ENCODE measurements around the gene PODXL2. TPM values are rescaled to one million over a fixed set of nuclear protein-coding genes. Genes with fewer than 3 reads are reported as not detected.

The PODXL2 gene
- total and polyA plus RNA-seq, 2 experiments from 2014 or later = 18.4 to 57.6 TPM

- Mint-ChIP-seq H3K9me3 (no peaks in the 10 kb centered on the region), H3K4me3 (no peak overlapping the region), H3K4me1 (peaks cover 28% of the 10 kb centered on the region), H3K27ac (no peak overlapping the region), H3K36me3 (ENCODE audit: low read depth) (no peaks in the 10 kb centered on the region), H3K27me3 (ENCODE audit: insufficient read depth, low read depth, poor library complexity) (peaks cover 15% of the 10 kb centered on the region)
- no peak for ATAC-seq
- Histone ChIP-seq H3K27me3 (ENCODE audit: insufficient read depth) (no peaks in the 10 kb centered on the region), H2AFZ (no peak overlapping the region), H3K36me3 (ENCODE audit: insufficient read depth) (no peaks in the 10 kb centered on the region), H3F3A (replicated peaks; ENCODE audit: low read depth) (no peaks in the 10 kb centered on the region), H3K9me2 (ENCODE audit: insufficient read depth) (no peaks in the 10 kb centered on the region), H3K27ac (ENCODE audit: low read depth) (no peak overlapping the region), H3K79me2 (replicated peaks; ENCODE audit: insufficient read depth) (no peaks in the 10 kb centered on the region), H3K4me3 (no peak overlapping the region), H3K4me1 (ENCODE audit: insufficient read depth) (0 out of 2 replicates have a peak, but pooled peaks cover 5% of the 10 kb centered on the region), H4K20me1 (replicated peaks; ENCODE audit: insufficient read depth) (no peaks in the 10 kb centered on the region), H3K4me2 (no peak overlapping the region)
- DNase-seq (ENCODE audit: low spot score) = no peak
- TF ChIP-seq CTCF (conservative IDR thresholded peaks at IDR 0.05; ENCODE audit: low read depth in 2 of 2) (no peak), ETS1 (IDR thresholded peaks at IDR 0.05) (no peak), ZNF462 (CRISPR knock-in tag; IDR thresholded peaks at IDR 0.05) (no peak), REST (IDR thresholded peaks at IDR 0.05; ENCODE audit: unreplicated experiment) (no peak), ZNF114 (CRISPR knock-in tag; IDR thresholded peaks at IDR 0.05) (no peak), EZH2 (IDR thresholded peaks at IDR 0.05; ENCODE audit: low read depth, unreplicated experiment) (no peak), EZH2phosphoT487 (IDR thresholded peaks at IDR 0.05; ENCODE audit: unreplicated experiment) (no peak), NANOG (IDR thresholded peaks at IDR 0.05; ENCODE audit: borderline replicate concordance) (no peak), POLR2AphosphoS5 (IDR thresholded peaks at IDR 0.05; ENCODE audit: low read depth) (no peak), ZNF331 (CRISPR knock-in tag; IDR thresholded peaks at IDR 0.05; ENCODE audit: low read depth) (no peak), CREB1 (CRISPR knock-in tag; IDR thresholded peaks at IDR 0.05; ENCODE audit: low read depth) (no peak)
These were observed 63.7 kb downstream of the PODXL2 start for GRCh38 chr3:127692501-127693335.
